Measurements from ENCODE around the gene ZNF302.
"Not testable (repeated sequence)": the region's sequence is repeated elsewhere in the genome, so short reads cannot be mapped to it uniquely, and the experiment has no call there.

ZNF302 gene

DNA sequence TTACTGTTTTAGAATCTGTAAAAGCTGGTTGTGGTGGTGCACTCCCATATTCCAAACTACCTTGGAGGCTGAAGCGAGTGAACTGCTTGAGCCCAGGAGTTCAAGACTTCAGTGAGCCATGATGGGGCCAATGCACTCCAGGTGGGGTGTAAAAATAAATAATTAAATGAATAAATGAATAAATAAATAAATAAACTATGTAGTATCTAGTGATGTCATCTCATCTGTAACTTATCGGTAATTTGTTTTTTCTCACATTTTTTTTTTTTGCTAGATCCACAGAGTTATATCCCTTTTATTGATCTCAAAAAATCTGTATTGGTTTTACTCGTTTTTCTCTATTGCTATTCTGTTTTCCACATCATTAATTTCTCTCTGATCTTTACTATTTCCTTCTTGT is 5.5 kb upstream of the ZNF302 start:
- DNase-seq (ENCODE audit: low read depth in 2 of 2): no peak

- DNase-seq (ENCODE audit: low read depth in 2 of 2): no peak
Observed at GRCh38 chr19:34673590-34673989, 3.9 kb upstream of the ZNF302 start.

- no peak for DNase-seq (ENCODE audit: low read depth in 2 of 2)
Observed at GRCh38 chr19:34675250-34675649, 2.2 kb upstream of the ZNF302 start.

DNA sequence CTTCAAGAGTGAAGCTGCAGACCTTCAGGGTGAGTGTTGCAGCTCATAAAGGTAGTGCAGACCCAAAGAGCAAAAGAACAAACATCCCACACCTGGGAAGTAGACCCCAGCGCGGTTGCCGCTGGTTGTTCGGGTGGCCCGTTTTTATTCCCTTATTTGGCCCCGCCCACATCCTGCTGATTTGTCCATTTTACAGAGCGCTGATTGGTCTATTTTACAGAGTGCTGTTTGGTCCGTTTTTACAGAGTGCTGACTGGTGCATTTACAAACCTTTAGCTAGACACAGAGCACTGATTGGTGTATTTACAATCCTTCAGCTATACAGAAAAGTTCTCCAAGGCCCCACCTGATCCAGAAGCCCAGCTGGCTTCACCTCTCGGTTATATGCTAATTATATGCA is 1.6 kb upstream of the ZNF302 start:
- DNase-seq (ENCODE audit: low read depth in 2 of 2): no peak

DNA sequence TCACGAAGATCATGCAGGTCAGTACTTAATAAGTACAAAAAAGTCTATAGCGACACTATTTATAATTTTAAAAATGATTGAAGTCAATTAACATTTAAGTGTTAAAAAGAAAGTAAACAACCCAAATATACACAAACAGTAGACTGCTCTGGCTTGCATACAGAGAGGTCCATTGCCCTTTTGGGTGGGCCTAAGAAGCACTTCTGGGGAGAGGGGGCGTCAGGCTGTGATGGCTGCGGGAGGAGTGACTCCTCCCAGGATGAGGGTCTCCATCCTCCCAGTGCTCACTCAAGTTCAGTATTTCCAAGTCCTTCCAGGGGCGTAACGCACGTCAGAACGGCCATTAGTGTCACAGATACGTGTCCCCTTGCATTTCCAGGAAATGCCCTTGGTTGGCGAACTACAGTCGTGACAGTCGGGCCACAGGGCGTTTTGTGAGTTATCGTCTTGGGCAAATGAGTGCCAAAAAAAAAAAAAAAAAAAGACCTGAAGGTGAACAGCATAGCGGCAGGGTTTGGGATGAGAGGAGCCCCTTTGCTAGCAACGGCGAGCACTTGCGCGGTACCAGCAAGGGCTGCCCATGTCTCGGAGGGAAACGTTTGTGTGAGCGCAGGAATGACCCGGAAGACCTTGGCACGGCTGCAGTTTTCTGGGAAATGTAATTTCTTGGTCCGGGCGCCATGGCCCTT is 637 bp upstream of the ZNF302 start, which contains the start of gene SCGB2B2:
TSS of gene SCGB2B2 (minus strand) at position 463 of the 689 bp plus-strand sequence. CDS start 82,596 bp downstream, outside the sequence.
- DNase-seq (ENCODE audit: low read depth in 2 of 2): peak; percentile 49 to 66

DNA sequence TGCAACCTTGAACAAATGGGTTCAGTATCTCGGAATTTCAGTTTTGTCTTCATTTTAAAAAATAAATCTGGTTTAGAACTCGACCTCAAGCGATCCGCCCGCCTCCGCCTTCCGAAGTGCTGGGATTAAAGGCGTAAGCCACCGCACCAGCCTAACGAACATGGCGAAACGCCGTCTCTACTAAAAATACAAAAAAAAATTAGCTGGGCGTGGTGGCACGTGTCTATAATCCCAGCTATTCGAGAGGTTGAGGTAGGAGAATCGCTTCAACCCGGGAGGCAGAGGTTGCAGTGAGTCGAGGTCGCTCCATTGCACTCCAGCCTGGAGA is 571 bp downstream of the ZNF302 start:
- DNase-seq (ENCODE audit: low read depth in 2 of 2): no peak

DNA sequence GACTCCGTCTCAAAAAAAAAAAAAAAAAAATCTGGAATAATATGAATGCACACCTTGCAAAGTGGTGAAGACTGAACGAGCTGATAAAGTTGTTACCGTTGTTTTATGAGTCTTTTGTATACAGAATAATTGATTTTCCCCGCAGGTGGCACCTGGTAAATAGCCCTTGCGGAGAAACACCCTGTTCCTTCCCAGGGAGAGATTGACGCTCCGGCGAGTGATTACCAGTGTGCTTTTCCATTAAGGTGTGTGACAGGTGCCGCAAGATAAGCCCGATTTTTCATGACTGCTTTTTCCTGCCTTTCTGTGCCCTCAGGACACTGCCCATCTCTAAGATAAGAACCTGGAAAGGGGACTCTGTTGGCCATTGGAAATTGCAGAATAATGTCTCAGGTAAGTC is 943 bp downstream of the ZNF302 start:
- DNase-seq (ENCODE audit: low read depth in 2 of 2): no peak

DNA sequence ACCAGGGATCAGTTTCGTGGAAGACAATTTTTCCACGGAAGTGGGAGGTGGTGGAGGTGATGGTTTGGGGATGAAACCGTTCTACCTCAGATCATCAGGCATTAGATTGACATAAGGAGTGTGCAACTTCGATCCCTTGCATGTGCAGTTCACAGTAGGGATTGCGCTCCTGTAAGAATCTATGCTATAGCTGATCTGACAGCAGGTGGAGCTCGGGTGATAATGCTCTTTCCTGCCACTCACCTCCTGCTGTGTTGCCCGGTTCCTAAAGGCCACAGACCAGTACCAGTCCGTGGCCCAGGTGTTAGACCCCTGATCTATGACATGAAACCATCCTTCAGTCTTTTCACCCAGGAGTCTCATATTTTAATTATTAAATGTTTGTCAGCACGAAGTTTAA is 4.0 kb downstream of the ZNF302 start:
- no peak for DNase-seq (ENCODE audit: low read depth in 2 of 2)

- DNase-seq (ENCODE audit: low read depth in 2 of 2): not testable (repeated sequence)
Observed at GRCh38 chr19:34685266-34685665, 7.8 kb downstream of the ZNF302 start.

GRCh38 chr19:34686455-34686854 is 9.0 kb downstream of the ZNF302 start:
- no peak for DNase-seq (ENCODE audit: low read depth in 2 of 2)

DNA sequence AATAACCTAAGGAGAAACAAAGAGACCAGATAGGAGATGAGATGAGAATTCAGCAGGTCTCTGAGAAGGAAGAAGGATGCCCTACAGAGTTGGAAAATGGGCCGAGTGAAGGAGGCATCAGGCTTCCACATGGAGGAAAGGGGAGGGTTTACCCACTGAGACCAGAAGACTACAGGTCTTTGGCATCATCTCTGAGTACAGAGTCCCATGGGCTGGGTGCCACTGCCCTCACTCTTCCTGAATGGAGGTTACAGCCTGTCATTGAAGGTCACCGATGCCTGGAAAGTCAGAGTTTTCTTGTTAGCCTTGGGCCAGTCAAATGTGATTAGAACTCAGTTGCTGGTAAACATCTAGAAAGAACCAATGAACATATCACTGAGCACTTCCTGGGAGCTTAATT is 9.9 kb downstream of the ZNF302 start:
- no peak for DNase-seq (ENCODE audit: low read depth in 2 of 2)

- DNase-seq (ENCODE audit: low read depth in 2 of 2): no peak
Observed at GRCh38 chr19:34688592-34688991, 11.1 kb downstream of the ZNF302 start.

GRCh38 chr19:34690372-34690771 is 12.9 kb downstream of the ZNF302 start:
- DNase-seq (ENCODE audit: low read depth in 2 of 2): no peak

- DNase-seq (ENCODE audit: low read depth in 2 of 2): no peak
Observed at GRCh38 chr19:34692549-34692948, 15.1 kb downstream of the ZNF302 start.

- DNase-seq (ENCODE audit: low read depth in 2 of 2): no peak
Observed at GRCh38 chr19:34707661-34708060, 30.2 kb downstream of the ZNF302 start.

- DNase-seq (ENCODE audit: low read depth in 2 of 2): no peak
Observed at GRCh38 chr19:34711890-34712289, 34.4 kb downstream of the ZNF302 start.

DNA sequence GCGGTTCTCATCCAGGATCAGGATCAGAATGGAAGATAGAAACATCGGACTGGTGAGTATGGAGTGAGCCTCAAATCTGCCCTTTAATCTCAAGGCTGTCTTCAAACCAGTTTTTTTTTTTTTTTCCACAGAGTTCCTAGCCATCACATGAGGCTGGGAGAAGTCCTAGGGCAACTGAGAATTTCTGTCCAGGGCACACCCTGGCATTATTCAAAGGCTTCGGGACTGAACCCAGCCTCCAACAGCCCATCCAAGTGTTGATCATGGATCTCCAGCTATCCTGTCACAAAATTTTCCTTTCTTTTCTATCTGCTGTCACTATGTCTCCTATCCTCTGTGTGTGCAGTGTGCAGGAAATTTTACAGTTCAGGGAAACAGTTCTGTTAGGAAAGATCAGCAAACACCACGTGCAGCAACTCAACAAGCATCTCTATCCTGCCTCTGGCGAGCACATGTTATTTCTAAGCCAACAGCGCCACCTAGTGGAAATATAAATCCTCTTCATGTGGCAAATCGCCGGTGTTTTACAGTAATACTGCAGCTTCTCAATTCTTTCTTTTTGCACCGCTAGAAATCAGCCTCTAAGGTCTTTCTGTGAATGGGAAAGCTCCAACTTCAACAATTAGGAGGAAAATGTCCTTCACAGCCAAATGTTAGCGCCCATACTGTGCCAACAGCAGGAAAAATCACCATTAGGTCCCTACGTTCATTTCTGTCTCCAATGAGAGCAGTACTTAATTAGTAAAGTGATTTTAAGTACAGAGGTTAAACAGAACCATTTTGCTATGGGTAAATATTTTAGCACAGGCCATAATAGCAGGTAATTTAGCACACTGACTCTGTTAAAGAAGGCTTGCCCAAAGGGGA is 35.1 kb downstream of the ZNF302 start:
- peak; percentile 2 to 14 for DNase-seq (ENCODE audit: low read depth in 2 of 2)

DNA sequence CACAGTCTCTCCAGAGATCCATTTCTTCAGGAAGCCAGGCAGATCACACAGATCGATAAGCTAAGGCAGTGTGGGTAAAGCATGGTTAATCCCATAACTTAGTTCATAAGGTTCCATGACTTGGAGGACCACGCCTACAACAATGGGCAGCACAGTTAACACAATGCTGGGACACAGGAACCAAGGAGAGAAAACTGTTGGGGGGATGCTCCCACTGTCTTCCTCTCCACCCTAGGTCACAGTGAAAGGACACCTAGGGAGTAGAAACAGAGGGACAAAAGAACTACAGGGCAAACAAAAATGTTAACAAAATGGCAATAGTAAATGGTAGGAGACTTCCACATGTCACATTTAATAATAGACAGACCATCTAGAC is 35.8 kb downstream of the ZNF302 start:
- no peak for DNase-seq (ENCODE audit: low read depth in 2 of 2)

DNA sequence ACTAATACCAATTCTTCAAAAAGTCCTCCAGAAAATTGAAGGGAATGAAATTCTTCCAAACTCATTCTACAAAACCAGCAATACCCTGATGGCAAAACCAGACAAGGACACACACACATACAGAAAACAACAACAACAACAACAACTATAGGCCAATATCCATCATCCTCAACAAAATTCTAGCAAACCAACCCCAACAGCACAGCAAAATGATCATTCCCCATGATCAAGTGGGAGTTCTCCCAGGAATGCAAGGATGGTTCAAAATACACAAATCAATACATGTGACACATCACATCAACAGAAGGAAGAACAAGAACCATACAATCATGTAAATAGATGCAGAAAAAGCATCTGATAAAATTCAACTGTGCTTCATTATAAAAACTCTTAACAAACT is 37.9 kb downstream of the ZNF302 start:
- no peak for DNase-seq (ENCODE audit: low read depth in 2 of 2)

DNA sequence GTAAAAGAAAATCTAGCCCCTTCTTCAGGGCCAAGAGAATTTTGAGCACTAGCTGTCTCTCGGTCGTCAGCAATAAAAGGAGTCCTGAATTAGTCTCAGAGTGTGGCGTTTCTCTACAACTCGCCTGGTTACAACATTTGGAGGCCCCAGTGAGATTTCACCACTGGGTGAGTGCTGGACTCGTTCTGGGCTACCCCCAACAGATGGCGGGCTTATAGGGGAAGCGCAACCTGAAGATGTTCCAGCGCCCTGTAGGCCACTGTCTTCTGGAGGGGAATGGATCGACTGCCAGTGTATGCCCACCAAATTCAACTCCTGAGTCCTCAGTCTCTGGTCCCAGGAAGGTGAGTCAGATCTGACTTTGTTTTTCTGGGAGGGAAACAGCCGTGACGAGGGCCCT is 44.9 kb downstream of the ZNF302 start:
- no peak for DNase-seq (ENCODE audit: low read depth in 2 of 2)

DNA sequence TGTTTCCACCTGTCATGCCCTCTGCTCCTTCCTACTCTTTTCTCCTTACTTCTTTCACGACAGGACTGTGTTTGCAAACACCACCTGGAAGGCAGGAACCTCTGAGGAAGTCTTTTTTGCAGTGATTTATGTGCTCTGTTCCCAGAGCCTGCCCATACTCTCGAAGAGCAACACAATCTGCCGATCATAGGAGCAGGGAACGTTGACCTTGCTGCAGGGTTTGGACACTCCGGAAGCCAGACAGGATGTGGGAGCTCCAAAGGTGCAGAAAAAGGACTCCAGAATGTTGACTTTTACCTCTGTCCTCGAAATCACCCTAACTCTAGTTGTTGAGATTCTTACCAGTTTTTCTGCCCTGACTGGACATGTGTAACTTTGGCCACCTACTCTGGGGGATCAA is 47.9 kb downstream of the ZNF302 start:
- no peak for DNase-seq (ENCODE audit: low read depth in 2 of 2)

DNA sequence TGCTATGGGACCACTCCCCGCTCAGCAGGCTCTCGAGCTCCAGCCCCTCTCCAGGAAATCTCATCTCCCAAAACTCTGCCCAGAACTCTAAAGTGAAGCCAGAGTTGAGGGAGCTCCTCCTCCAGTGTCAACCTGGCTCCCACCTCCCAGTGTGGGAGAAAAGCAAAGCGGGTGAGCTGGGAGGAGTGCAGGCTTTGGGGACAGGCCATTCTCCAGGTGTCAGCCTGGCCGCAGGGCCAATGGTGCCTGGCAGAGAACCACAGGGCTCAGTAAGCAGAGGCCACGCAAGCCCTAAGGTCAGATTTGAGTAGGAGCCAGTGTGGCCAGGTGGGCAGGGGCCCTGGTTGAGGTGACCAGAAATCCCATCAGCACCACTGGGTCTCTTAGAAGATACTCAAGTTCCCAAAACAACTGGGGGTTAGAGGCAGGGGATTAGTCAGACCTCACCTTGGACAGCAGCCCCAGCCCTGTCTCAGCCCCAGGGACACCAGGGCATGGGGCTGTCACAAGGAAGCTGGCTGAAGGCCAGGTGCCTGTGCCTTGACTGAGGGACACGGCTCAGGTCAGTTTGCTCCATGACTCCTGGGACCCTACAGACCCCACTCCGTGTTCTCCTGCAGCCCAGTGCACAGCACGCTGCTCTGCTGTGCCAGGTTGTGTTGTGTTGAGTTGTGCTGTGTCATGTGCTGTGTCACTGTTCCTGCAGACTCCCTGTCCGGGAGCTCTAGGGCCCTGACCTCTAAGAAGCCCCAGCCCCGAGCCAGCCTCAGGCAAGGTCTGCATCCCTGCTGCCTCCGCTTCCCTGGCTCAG is 53.7 kb downstream of the ZNF302 start:
- DNase-seq (ENCODE audit: low read depth in 2 of 2): no peak

DNA sequence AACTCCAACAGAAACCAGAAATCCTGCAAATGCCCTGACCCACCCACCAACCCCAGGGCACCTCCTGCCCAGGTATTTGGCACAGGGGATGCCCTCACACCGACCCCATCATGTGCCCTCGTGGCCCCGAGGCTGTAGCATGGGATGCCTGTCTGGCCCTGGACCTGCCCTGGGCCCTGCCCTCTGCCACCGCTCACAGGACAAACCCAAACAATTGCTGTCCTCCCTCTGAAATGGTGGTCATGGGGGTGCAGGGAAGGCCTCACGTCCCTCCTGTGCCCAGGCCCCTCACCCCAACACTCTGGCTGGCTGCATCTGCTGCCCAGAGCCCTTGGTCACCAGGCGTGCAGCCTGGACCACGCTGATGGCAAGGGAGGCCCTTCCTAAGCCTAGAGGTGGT is 54.5 kb downstream of the ZNF302 start:
- no peak for DNase-seq (ENCODE audit: low read depth in 2 of 2)

Measured in stimulated activated CD8-positive, alpha-beta memory T cell treated with anti-CD3 and anti-CD28 coated beads, Interleukin-15, amount 100 ng/mL, for 48 hours (primary cell).